Mucosa of rectum (tissue), 2 donors: ENCODE results near the gene NAT14.
"Not testable (repeated sequence)": the region's sequence is repeated elsewhere in the genome, so short reads cannot be mapped to it uniquely, and the experiment has no call there.

Source experiments
- H3K27ac ChIP-seq, 2 donors: one replicate each; pipeline ENCODE4 v1.7.0; 2013; ENCODE audit warnings: inconsistent platforms in 2 of 2, low read depth in 2 of 2, low read length in 2 of 2
- H3K27me3 ChIP-seq, 2 donors: one replicate each; pipeline ENCODE4 v1.7.0; 2013; ENCODE audit warnings: low read length in 2 of 2; ENCODE audit not compliant: control insufficient read depth in 2 of 2, insufficient read depth in 2 of 2
- H3K36me3 ChIP-seq, 2 donors: one replicate each; pipeline ENCODE4 v1.7.0; 2013; ENCODE audit warnings: low read length in 2 of 2; ENCODE audit not compliant: control insufficient read depth in 2 of 2, insufficient read depth in 2 of 2
- H3K4me1 ChIP-seq, 2 donors: one replicate each; pipeline ENCODE4 v1.7.0; 2013; ENCODE audit warnings: low read length in 2 of 2, mild to moderate bottlenecking in 1 of 2; ENCODE audit not compliant: control insufficient read depth in 2 of 2, insufficient read depth in 2 of 2
- H3K4me3 ChIP-seq, 2 donors: one replicate each; pipeline ENCODE4 v1.7.0; 2013; ENCODE audit warnings: low read length in 2 of 2
- H3K9ac ChIP-seq, 2 donors: one replicate each; pipeline ENCODE4 v1.7.0; 2013; ENCODE audit warnings: low read length in 2 of 2, low read depth in 1 of 2, mild to moderate bottlenecking in 1 of 2
- H3K9me3 ChIP-seq, 2 donors: one replicate each; pipeline ENCODE4 v1.7.0; 2013; ENCODE audit warnings: low read length in 2 of 2; ENCODE audit not compliant: control insufficient read depth in 2 of 2
- donor health status: healthy.
- donor health status: Normal muscosa, but diverticular disease.

The NAT14 gene

GRCh38 chr19:55527197-55528029 is 42.4 kb downstream of the NAT14 start:
- no peak overlapping the region for H3K4me3 ChIP-seq

DNA sequence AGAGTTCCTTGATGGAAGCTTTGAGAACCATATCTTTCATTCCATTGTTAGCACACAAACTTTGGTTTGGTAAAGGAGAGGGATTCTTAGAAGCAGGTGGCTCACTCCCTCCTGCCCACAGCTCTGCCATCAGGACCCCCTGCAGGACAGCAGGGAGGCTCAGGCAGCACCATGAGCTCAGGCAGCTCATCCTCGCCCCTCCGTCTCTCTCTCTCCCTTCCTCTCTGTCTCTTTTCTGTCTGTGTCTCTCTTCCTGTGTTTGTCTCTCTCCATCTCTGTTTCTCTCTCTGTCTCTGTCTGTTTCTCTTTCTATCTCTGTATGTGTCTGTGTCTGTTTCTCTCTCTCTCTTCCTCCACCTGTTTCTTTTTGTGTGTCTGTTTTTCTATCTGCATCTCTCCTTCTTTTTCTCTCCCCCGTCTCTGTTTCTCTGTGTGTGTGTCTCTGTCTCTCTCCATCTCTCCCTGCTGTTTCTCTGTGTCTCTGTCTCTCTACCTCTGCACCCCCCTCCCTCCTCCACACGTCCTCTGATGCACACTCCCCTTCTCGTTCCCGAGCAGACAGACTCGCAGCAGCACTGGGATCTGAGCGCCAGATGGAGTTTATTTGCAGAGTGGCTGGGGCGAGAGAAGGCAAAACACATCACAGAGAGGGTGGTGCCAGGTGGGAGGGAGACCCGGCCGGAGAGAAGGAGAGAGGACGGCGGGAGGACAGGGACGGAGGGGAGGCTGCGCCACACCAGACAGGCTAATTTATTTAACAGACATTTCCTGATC is 43.2 kb downstream of the NAT14 start:
- H3K9ac ChIP-seq: no peak overlapping the region

More at GRCh38 chr19:55527197-55528029, 42.4 kb downstream of the NAT14 start:
- Histone ChIP-seq H3K9me3 (no peaks in the 10 kb centered on the region), H3K9ac (no peak overlapping the region), H3K4me1 (peaks cover 9% of the 10 kb centered on the region in 2 donors), H3K36me3 (no peaks in the 10 kb centered on the region), H3K27ac (no peak overlapping the region), H3K27me3 (no peaks in the 10 kb centered on the region)

DNA sequence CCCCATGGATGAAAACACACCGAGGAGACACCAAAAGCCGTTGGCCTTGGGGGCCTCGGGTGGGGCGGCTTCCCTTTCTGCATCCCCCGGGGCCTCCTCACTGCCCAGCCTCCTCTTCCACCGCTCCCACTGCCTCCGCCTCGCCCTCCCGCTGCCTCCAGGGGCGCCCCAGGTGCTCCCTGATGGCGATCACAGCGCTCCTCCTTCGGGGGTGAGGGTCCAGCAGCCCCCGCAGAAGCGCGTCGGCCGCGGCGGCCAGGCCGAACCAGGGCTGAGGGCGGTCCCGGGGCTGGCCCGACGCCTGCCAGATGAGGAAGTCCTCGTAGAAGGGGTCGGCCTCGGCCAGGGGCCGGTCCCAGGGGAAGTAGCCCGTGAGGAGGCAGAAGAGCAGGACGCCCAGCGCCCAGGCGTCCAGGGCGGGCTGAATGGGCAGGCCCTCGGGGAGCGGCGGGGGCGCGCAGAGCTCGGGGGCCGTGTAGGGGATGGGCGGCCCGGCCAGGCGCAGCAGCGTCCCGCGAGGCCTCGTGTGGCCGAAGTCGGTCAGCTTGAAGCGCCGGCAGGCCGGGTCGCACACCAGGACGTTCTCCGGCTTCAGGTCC is 44.7 kb downstream of the NAT14 start:
- Histone ChIP-seq H3K4me3 (no peak overlapping the region), H3K36me3 (no peaks in the 10 kb centered on the region), H3K27me3 (no peaks in the 10 kb centered on the region), H3K27ac (no peak overlapping the region), H3K9me3 (no peaks in the 10 kb centered on the region), H3K9ac (no peak overlapping the region), H3K4me1 (peaks cover 9% of the 10 kb centered on the region in 2 donors)

More for the DNA sequence above, 43.2 kb downstream of the NAT14 start:
- Histone ChIP-seq H3K27ac (no peak overlapping the region), H3K36me3 (no peaks in the 10 kb centered on the region), H3K4me1 (peaks cover 9% of the 10 kb centered on the region in 2 donors), H3K27me3 (no peaks in the 10 kb centered on the region), H3K9me3 (no peaks in the 10 kb centered on the region), H3K4me3 (no peak overlapping the region)

GRCh38 chr19:55530996-55531395 is 46.0 kb downstream of the NAT14 start:
- peaks cover 8 to 9% of the 10 kb centered on the region in 2 donors for H3K4me1 ChIP-seq
- no peaks in the 10 kb centered on the region for H3K27me3 ChIP-seq
- H3K9ac ChIP-seq: no peak overlapping the region
- H3K9me3 ChIP-seq: no peaks in the 10 kb centered on the region
- no peaks in the 10 kb centered on the region for H3K36me3 ChIP-seq
- no peak overlapping the region for H3K4me3 ChIP-seq
- no peak overlapping the region for H3K27ac ChIP-seq

DNA sequence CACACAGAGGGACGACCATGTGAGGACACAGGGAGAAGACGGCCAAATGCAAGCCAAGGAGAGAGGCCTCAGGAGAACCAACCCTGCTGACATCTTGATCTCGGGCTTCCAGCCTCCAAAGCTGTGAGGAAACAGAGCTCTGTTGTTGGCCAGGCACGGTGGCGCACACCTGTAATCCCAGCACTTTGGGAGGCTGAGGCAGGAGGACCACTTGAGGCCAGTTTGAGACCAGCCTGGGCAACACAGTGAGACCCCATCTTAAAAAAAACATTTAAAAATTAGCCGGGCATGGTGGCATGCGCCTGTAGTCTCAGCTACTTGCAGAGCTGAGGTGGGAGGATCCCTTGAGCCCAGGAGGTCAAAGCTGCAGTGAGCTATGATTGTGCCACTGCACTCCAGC is 49.3 kb downstream of the NAT14 start:
- not testable (repeated sequence) for H3K27ac ChIP-seq, H3K27me3 ChIP-seq, H3K4me3 ChIP-seq, H3K9me3 ChIP-seq, H3K4me1 ChIP-seq, H3K36me3 ChIP-seq, H3K9ac ChIP-seq

DNA sequence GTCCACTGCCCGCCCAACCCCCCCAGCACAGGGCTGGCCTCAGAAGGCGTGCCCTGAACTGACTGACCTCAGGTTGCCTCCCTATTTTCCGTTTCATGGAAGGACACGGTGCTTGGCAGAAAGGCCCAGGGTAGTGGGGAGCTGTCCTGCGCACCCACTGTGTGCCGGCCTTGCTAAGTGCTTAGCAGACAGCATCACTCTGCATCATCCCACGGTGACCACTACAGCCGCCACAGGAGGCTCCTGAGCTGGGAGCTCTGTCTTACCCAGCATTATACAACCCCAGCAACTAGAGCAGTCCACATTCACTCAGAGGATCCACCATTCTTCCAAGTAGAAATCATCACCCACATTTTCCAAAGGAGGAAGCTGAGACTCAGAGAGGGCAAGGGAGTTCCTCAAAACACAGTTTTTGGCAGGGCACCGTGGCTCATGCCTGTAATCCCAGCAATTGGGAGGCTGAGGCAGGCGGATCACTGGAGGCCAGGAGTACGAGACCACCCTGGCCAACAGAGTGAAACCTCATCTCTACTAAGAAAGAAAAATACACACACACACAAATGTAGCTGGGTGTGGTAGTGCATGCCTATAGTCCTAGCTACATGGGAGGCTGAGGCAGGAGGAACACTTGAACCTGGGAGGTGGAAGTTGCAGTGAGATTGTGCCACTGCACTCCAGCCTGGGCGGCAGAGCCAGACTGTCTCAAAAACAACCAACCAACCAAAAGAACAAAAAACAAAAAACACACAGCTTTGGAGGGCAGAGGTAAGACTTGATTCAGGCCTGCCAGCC is 50.4 kb downstream of the NAT14 start:
- no peak overlapping the region for H3K27ac ChIP-seq
- H3K9ac ChIP-seq: no peak overlapping the region
- no peak overlapping the region for H3K4me3 ChIP-seq
- H3K36me3 ChIP-seq: no peaks in the 10 kb centered on the region
- no peaks in the 10 kb centered on the region for H3K4me1 ChIP-seq
- no peaks in the 10 kb centered on the region for H3K9me3 ChIP-seq
- H3K27me3 ChIP-seq: no peaks in the 10 kb centered on the region

DNA sequence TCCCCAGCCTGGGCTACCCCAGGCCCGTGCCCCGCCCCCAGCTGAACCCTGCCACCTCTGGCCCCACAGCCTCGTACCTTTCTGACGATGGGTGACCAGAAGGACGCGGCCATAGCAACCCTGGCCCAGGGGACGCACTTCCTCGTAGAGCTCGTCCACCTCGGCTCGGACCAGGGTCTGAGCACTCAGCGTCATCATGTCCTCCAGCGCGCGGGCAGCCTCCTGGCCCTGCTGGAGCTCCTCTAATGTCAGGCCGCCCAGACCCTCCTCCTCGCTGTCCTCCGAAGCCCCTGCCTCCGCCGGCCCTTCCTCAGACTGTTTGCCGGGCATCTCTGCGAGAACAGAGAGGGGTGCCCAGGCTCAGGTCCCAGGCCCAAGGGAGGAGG is 51.0 kb downstream of the NAT14 start:
- H3K36me3 ChIP-seq: no peaks in the 10 kb centered on the region
- H3K27me3 ChIP-seq: no peaks in the 10 kb centered on the region
- no peak overlapping the region for H3K9ac ChIP-seq
- H3K9me3 ChIP-seq: no peaks in the 10 kb centered on the region
- no peaks in the 10 kb centered on the region for H3K4me1 ChIP-seq
- no peak overlapping the region for H3K4me3 ChIP-seq
- H3K27ac ChIP-seq: no peak overlapping the region

GRCh38 chr19:55536366-55536765 is 51.4 kb downstream of the NAT14 start:
- H3K4me3 ChIP-seq: no peak overlapping the region
- no peak overlapping the region for H3K27ac ChIP-seq
- H3K9ac ChIP-seq: no peak overlapping the region
- no peaks in the 10 kb centered on the region for H3K27me3 ChIP-seq
- no peaks in the 10 kb centered on the region for H3K36me3 ChIP-seq
- H3K4me1 ChIP-seq: no peaks in the 10 kb centered on the region
- no peaks in the 10 kb centered on the region for H3K9me3 ChIP-seq
